Gastrocnemius medialis (tissue), 4 donors: Measurements from ENCODE around the gene EIF4A2. TPM values are rescaled to one million over a fixed set of nuclear protein-coding genes. Genes with fewer than 3 reads are reported as not detected.

Experiments used
- ATAC-seq, 2 donors: fragments of 150-250 bp; one replicate each; pipeline ENCODE4 v1.9.1; 2016
- DNase-seq, 2 donors: peaks; one replicate each; pipeline ENCODE4 v3.0.0-alpha.2; 2019
- H3K27ac ChIP-seq, 4 donors: fragments of 200-600 bp; sonication (generic); 1 replicate in 1 of 4; 2 replicates in 3 of 4; pipeline ENCODE4 v1.5.1; 2016 to 2018; ENCODE audit warnings: mild to moderate bottlenecking in 2 of 4, moderate library complexity in 1 of 4
- H3K27me3 ChIP-seq, 3 donors: fragments of 200-600 bp; sonication (generic) in 2 of 3; 1 replicate in 1 of 3; 2 replicates in 2 of 3; pipeline versions ENCODE4 v1.5.1 to v1.6.0; 2016 to 2019; ENCODE audit warnings: mild to moderate bottlenecking in 1 of 3, moderate library complexity in 1 of 3
- H3K36me3 ChIP-seq, 2 donors: fragments of 200-600 bp; sonication (generic) in 1 of 2; one replicate each; pipeline ENCODE4 v1.5.1; 2017 to 2018
- H3K4me1 ChIP-seq, 2 donors: fragments of 200-600 bp; sonication (generic) in 1 of 2; one replicate each; pipeline ENCODE4 v1.5.1; 2016 to 2017; ENCODE audit warnings: mild to moderate bottlenecking in 2 of 2
- H3K4me3 ChIP-seq, 4 donors: fragments of 200-600 bp; sonication (generic) in 3 of 4; 1 replicate in 1 of 4; 2 replicates in 3 of 4; pipeline ENCODE4 v1.5.1; 2016 to 2019; ENCODE audit warnings: mild to moderate bottlenecking in 2 of 4
- H3K9me3 ChIP-seq, 3 donors: fragments of 200-600 bp; sonication (generic) in 2 of 3; 1 replicate in 1 of 3; 2 replicates in 2 of 3; pipeline ENCODE4 v1.5.1; 2016 to 2019
- CTCF ChIP-seq, 5 experiments: fragments of 450-650 bp in 3 of 5; fragments of 200-600 bp in 2 of 5; sonication (generic) in 2 of 5; IDR thresholded peaks in 4 of 5; conservative IDR thresholded peaks in 1 of 5; 1 replicate in 4 of 5; 2 replicates in 1 of 5; pipeline ENCODE4 v1.5.1; 2016 to 2019; ENCODE audit warnings: antibody characterized with exemption in 5 of 5, mild to moderate bottlenecking in 3 of 5, moderate library complexity in 3 of 5
- POLR2A ChIP-seq, 2 donors: fragments of 450-650 bp; IDR thresholded peaks; one replicate each; pipeline ENCODE4 v1.6.1; 2017; ENCODE audit warnings: antibody characterized with exemption in 2 of 2, mild to moderate bottlenecking in 2 of 2, moderate library complexity in 2 of 2
- in situ Hi-C, 4 donors: fragments of 200-750 bp; cut with MboI; loops; one replicate each; pipeline versions ENCODE4 v1.15.0 to v1.8.0; 2017; ENCODE audit warnings: low sequenced_read_pairs in 4 of 4
- intact Hi-C: fragments of 100-400 bp; cut with DNase I; formaldehyde crosslinking; loops from one replicate; pipeline ENCODE4 v1.15.1; 2023; ENCODE audit warnings: low total_unique reads
- microRNA counts, 2 donors: library from miRNA; unstranded; fragments of <30 nt; microRNA quantifications; one replicate each; lab custom pipeline; 2016
- microRNA-seq, 2 donors: library from miRNA; unstranded; fragments of <30 nt; microRNA quantifications; one replicate each; pipeline ENCODE4, GENCODE V29; 2016; ENCODE audit warnings: borderline replicate concordance in 2 of 2
- total RNA-seq, 4 donors: library from RNA; depleted of rRNA; stranded (reverse); fragments of >200 nt; gene quantifications; one replicate each; pipeline versions ENCODE4 v1.1.0 to v1.2.3, GENCODE V29; 2016

Gene EIF4A2
- total RNA-seq, 4 donors from 2014 or later: 531 to 622 (median 574) TPM

- in situ Hi-C loops (no loop called here), intact Hi-C loops (loop anchor here (1.0 to 5.0 kb wide), 3 partner anchors 21 to 850 kb away; partner anchors contain the start of genes RFC4 and ST6GAL1)
- DNase-seq: peak; percentile 45 to 67
Measured at GRCh38 chr3:186826976-186827857, 43.8 kb downstream of the EIF4A2 start.

GRCh38 chr3:186828340-186828739, 45.0 kb downstream of the EIF4A2 start:
- H3K4me1 ChIP-seq: peaks cover 0 to 14% of the 10 kb centered on the region in 2 donors
- TF ChIP-seq POLR2A (IDR thresholded peaks at IDR 0.05): no peak
- no peak for TF ChIP-seq CTCF (IDR thresholded peaks at IDR 0.05 in 4 of 5, conservative IDR thresholded peaks at IDR 0.05 in 1 of 5)
- intact Hi-C loops (loop anchor here (5.0 kb wide), 2 partner anchors 104 to 851 kb away; partner anchors contain the start of gene ST6GAL1), in situ Hi-C loops (no loop called here)
- no peak overlapping the region for H3K27ac ChIP-seq
- H3K27me3 ChIP-seq: peaks cover 45 to 64% (median 62%) of the 10 kb centered on the region in 3 donors
- H3K4me3 ChIP-seq: no peak overlapping the region
- no peak for ATAC-seq
- DNase-seq: no peak
- no peaks in the 10 kb centered on the region for H3K9me3 ChIP-seq
- no peaks in the 10 kb centered on the region for H3K36me3 ChIP-seq

More at GRCh38 chr3:186826976-186827857, 43.8 kb downstream of the EIF4A2 start:
- Histone ChIP-seq H3K4me1 (peaks cover 0 to 14% of the 10 kb centered on the region in 2 donors), H3K36me3 (no peaks in the 10 kb centered on the region), H3K27me3 (peaks cover 45 to 64% (median 62%) of the 10 kb centered on the region in 3 donors), H3K27ac (peak overlapping the region in 3 of 4 donors; percentile 30 to 75 (median 49)), H3K4me3 (peak overlapping the region; percentile 65 to 90 (median 86)), H3K9me3 (no peaks in the 10 kb centered on the region)
- ATAC-seq: peak; percentile 87 to 94
- no peak for TF ChIP-seq CTCF (IDR thresholded peaks at IDR 0.05 in 4 of 5, conservative IDR thresholded peaks at IDR 0.05 in 1 of 5)
- peak; percentile 59 to 61 for TF ChIP-seq POLR2A (IDR thresholded peaks at IDR 0.05)

- H3K4me3 ChIP-seq: no peak overlapping the region
- intact Hi-C loops: no loop called here
- in situ Hi-C loops: no loop called here
- no peaks in the 10 kb centered on the region for H3K9me3 ChIP-seq
- TF ChIP-seq CTCF (IDR thresholded peaks at IDR 0.05 in 4 of 5, conservative IDR thresholded peaks at IDR 0.05 in 1 of 5) (no peak), POLR2A (IDR thresholded peaks at IDR 0.05) (no peak)
- no peaks in the 10 kb centered on the region for H3K36me3 ChIP-seq
- peaks cover 0 to 8% of the 10 kb centered on the region in 2 donors for H3K4me1 ChIP-seq
- no peak for ATAC-seq
- H3K27me3 ChIP-seq: peaks cover 26 to 38% (median 38%) of the 10 kb centered on the region in 3 donors
- no peak overlapping the region for H3K27ac ChIP-seq
- no peak for DNase-seq
Measured at GRCh38 chr3:186831798-186832197, 48.4 kb downstream of the EIF4A2 start.

GRCh38 chr3:186832276-186832675, 48.9 kb downstream of the EIF4A2 start:
- in situ Hi-C loops (no loop called here), intact Hi-C loops (no loop called here)
- H3K4me3 ChIP-seq: no peak overlapping the region
- H3K4me1 ChIP-seq: peaks cover 0 to 6% of the 10 kb centered on the region in 2 donors
- H3K9me3 ChIP-seq: no peaks in the 10 kb centered on the region
- H3K27ac ChIP-seq: no peak overlapping the region
- ATAC-seq (no peak), DNase-seq (no peak)
- H3K36me3 ChIP-seq: no peaks in the 10 kb centered on the region
- peaks cover 26 to 38% (median 38%) of the 10 kb centered on the region in 3 donors for H3K27me3 ChIP-seq
- no peak for TF ChIP-seq CTCF (IDR thresholded peaks at IDR 0.05 in 4 of 5, conservative IDR thresholded peaks at IDR 0.05 in 1 of 5)
- no peak for TF ChIP-seq POLR2A (IDR thresholded peaks at IDR 0.05)

MicroRNA genes within 50 kb of the gene (microRNA counts, 767-probe panel; counts per million panel counts)
- microRNA hsa-miR-1248 (lab: Ali Mortazavi, UCI): 356 to 448 counts per million in 2 donors

Small RNA genes lying within 50 kb of the gene (microRNA-seq; reads per million reads assigned to microRNA genes)
- 2.6 to 5.9 reads per million in 2 donors for gene MIR1248

Other genes with a start within 250 kb of the EIF4A2 start
- gene CRYGS, start 239.2 kb upstream of the EIF4A2 start, total RNA-seq: 1 to 10 TPM in 1 of 4 donors, not detected in 3; 2.1 TPM
- gene TBCCD1, start 216.2 kb upstream of the EIF4A2 start, total RNA-seq: 10 to 100 TPM in 1 of 4 donors, 1 to 10 TPM in 3; 7.3 to 10.7 (median 8.0) TPM
- 10 to 100 TPM; 15.1 to 24.7 (median 23.0) TPM for gene DNAJB11, start 212.9 kb upstream of the EIF4A2 start, total RNA-seq
- gene AHSG, start 170.5 kb upstream of the EIF4A2 start, total RNA-seq: 1 to 10 TPM in 2 of 4 donors, not detected in 2; 1.1 to 3.6 TPM
- gene FETUB, start 143.2 kb upstream of the EIF4A2 start, total RNA-seq: not detected
- 1 to 10 TPM in 1 of 4 donors, under 1 TPM in 1, not detected in 2; 0.46 to 1.1 TPM for gene HRG, start 117.6 kb upstream of the EIF4A2 start, total RNA-seq
- gene KNG1, start 66.2 kb upstream of the EIF4A2 start, total RNA-seq: 1 to 10 TPM in 1 of 4 donors, under 1 TPM in 1, not detected in 2; 0.55 to 1.2 TPM
- gene RFC4, start 22.9 kb downstream of the EIF4A2 start, total RNA-seq: 10 to 100 TPM in 1 of 4 donors, 1 to 10 TPM in 3; 4.5 to 15.1 (median 7.3) TPM
- gene ADIPOQ, start 59.1 kb downstream of the EIF4A2 start, total RNA-seq: 1 to 10 TPM in 2 of 4 donors, under 1 TPM in 2; 0.33 to 4.1 (median 1.8) TPM
- gene ST6GAL1, start 146.9 kb downstream of the EIF4A2 start, total RNA-seq: 10 to 100 TPM; 11.1 to 29.8 (median 18.6) TPM